HEK293T (cell line): Measurements from ENCODE around the gene CNKSR1.

ENCODE experiments used
- ARNT ChIP-seq: fragments of 450-650 bp; IDR thresholded peaks from 2 replicates; pipeline ENCODE4 v1.6.1; 2017; ENCODE audit warnings: mild to moderate bottlenecking
- ELF4 ChIP-seq: fragments of 450-650 bp; IDR thresholded peaks from 2 replicates; pipeline ENCODE4 v1.6.1; 2017; ENCODE audit warnings: antibody characterized with exemption
- FOXA1 ChIP-seq: fragments of 450-650 bp; IDR thresholded peaks from 2 replicates; pipeline ENCODE4 v1.6.1; 2016; ENCODE audit warnings: mild to moderate bottlenecking
- FOXK2 ChIP-seq: fragments of 450-650 bp; IDR thresholded peaks from 2 replicates; pipeline ENCODE4 v1.6.1; 2016; ENCODE audit warnings: mild to moderate bottlenecking
- FOXM1 ChIP-seq: fragments of 450-650 bp; IDR thresholded peaks from 2 replicates; pipeline ENCODE4 v1.6.1; 2017; ENCODE audit warnings: mild to moderate bottlenecking, borderline replicate concordance
- HDGF ChIP-seq: fragments of 450-650 bp; IDR thresholded peaks from 2 replicates; pipeline ENCODE4 v1.6.1; 2017; ENCODE audit warnings: antibody characterized with exemption, borderline replicate concordance
- LEF1 ChIP-seq: fragments of 450-650 bp; IDR thresholded peaks from 2 replicates; pipeline ENCODE4 v1.6.1; 2017; ENCODE audit warnings: mild to moderate bottlenecking, borderline replicate concordance
- PKNOX1 ChIP-seq: fragments of 450-650 bp; IDR thresholded peaks from 2 replicates; pipeline ENCODE4 v1.6.1; 2016
- SP1 ChIP-seq: fragments of 450-650 bp; IDR thresholded peaks from 2 replicates; pipeline ENCODE4 v1.6.1; 2017
- SUZ12 ChIP-seq: fragments of 450-650 bp; IDR thresholded peaks from 2 replicates; pipeline ENCODE4 v1.6.1; 2016; ENCODE audit warnings: mild to moderate bottlenecking
- TARDBP ChIP-seq: fragments of 450-650 bp; IDR thresholded peaks from 2 replicates; pipeline ENCODE4 v1.6.1; 2016

DNA sequence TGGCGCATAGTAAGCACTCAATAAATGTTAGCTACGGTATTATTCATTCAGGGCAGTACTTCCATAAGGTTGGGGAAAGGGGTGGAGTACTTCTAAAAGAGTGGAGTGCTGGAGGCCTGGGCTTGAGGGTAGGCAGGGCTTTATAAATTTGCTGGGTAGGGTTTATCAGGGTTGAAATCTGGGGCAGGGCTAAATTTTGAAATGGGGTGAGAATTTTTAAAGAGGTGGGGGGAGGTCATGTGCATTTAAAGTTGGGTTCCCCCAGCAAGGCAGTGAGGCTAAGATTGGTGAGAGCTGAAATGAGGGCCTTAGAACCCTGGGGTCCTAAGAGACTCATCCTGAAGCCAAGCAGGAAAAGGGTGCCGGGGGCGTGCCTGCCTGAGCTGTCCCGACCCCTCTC lies 23.1 kb downstream of the CNKSR1 start:
- TF ChIP-seq ARNT (no peak), FOXM1 (no peak), ELF4 (no peak), FOXK2 (no peak), SP1 (no peak), SUZ12 (no peak), TARDBP (no peak), HDGF (no peak), PKNOX1 (no peak), FOXA1 (no peak), LEF1 (no peak)
